AML-193 (cell line): Measurements from ENCODE around the gene LCAT.
"Not testable (repeated sequence)": the region's sequence is repeated elsewhere in the genome, so short reads cannot be mapped to it uniquely, and the experiment has no call there.

ENCODE experiments used
- DNase-seq, 2 experiments: peaks; one replicate each; lab custom pipeline; 2025; lab: John Stamatoyannopoulos, UW

LCAT gene

GRCh38 chr16:67946966-67947558 lies 3.1 kb upstream of the LCAT start:
- no peak for DNase-seq

- DNase-seq: no peak
Observed at GRCh38 chr16:67946128-67946569, 2.2 kb upstream of the LCAT start.

- DNase-seq: no peak
Observed at GRCh38 chr16:67945392-67945933, 1.5 kb upstream of the LCAT start.

- DNase-seq: no peak
Observed at GRCh38 chr16:67944690-67945391, 921 bp upstream of the LCAT start.

GRCh38 chr16:67943256-67943618 lies 683 bp downstream of the LCAT start:
- DNase-seq: no peak

- no peak for DNase-seq
Observed at GRCh38 chr16:67942510-67943255, 1.2 kb downstream of the LCAT start.

GRCh38 chr16:67942200-67942509 lies 1.8 kb downstream of the LCAT start:
- peak; percentile 27 to 48 for DNase-seq

GRCh38 chr16:67941469-67942199 lies 2.3 kb downstream of the LCAT start:
- DNase-seq: no peak

GRCh38 chr16:67940446-67941089 lies 3.4 kb downstream of the LCAT start:
- no peak for DNase-seq

GRCh38 chr16:67939507-67940445 lies 4.1 kb downstream of the LCAT start:
- no peak for DNase-seq

GRCh38 chr16:67937713-67938112 lies 6.2 kb downstream of the LCAT start:
- DNase-seq: not testable (repeated sequence)

- peak; percentile 86 to 93 for DNase-seq
Observed at GRCh38 chr16:67936880-67937605, 6.9 kb downstream of the LCAT start.

GRCh38 chr16:67936124-67936879 lies 7.6 kb downstream of the LCAT start, which contains the start of gene PSMB10:
TSS of gene PSMB10 (minus strand) at chr16:67936850. CDS start at chr16:67936749, 101 bp downstream.
- DNase-seq: peak in 1 of 2 experiments; percentile 6

- peak; percentile 90 for DNase-seq
Observed at GRCh38 chr16:67935402-67936123, 8.4 kb downstream of the LCAT start.

GRCh38 chr16:67935101-67935401 lies 8.9 kb downstream of the LCAT start:
- DNase-seq: no peak

- DNase-seq: no peak
Observed at GRCh38 chr16:67934306-67935100, 9.4 kb downstream of the LCAT start.

GRCh38 chr16:67933805-67934204 lies 10.1 kb downstream of the LCAT start:
- no peak for DNase-seq

GRCh38 chr16:67932462-67932840 lies 11.5 kb downstream of the LCAT start:
- no peak for DNase-seq
